NCI-H2107 treated with DMSO at 0.1 percent for 48 hours (cell line): ENCODE results near the gene DDC.

Experiments
- DNase-seq: peaks from one replicate; lab custom pipeline; 2025; ENCODE audit not compliant: unreplicated experiment; lab: John Stamatoyannopoulos, UW

DDC gene

GRCh38 chr7:50421043-50421442, 144.2 kb downstream of the DDC start:
- no peak for DNase-seq

GRCh38 chr7:50418526-50419290, 146.5 kb downstream of the DDC start:
- no peak for DNase-seq

- DNase-seq = peak; percentile 66
These were observed 147.1 kb downstream of the DDC start for GRCh38 chr7:50418086-50418515.

GRCh38 chr7:50416527-50417182, 148.6 kb downstream of the DDC start:
- DNase-seq = no peak

GRCh38 chr7:50415844-50416364, 149.3 kb downstream of the DDC start:
- DNase-seq = no peak

GRCh38 chr7:50413561-50413960, 151.6 kb downstream of the DDC start:
- DNase-seq = no peak

GRCh38 chr7:50412973-50413372, 152.2 kb downstream of the DDC start:
- no peak for DNase-seq

- no peak for DNase-seq
These were observed 153.9 kb downstream of the DDC start for GRCh38 chr7:50411332-50411731.

GRCh38 chr7:50409856-50410745, 155.1 kb downstream of the DDC start:
- DNase-seq = no peak
